K562 (cell line): ENCODE data around the gene PDLIM7. TPM values are rescaled to one million over a fixed set of nuclear protein-coding genes. Genes with fewer than 3 reads are reported as not detected.
A peak's percentile ranks its signal among the peaks of the same experiment; 100 is the strongest.

Source experiments
- ATF1 ChIP-seq, 2 experiments: fragments of 450-650 bp in 1 of 2; IDR thresholded peaks; 2 replicates each; pipeline ENCODE4 v1.6.1; 2016; ENCODE audit warnings: missing compliant biosample characterization in 1 of 2, missing genetic modification characterization in 1 of 2
- BMI1 ChIP-seq: fragments of 150-350 bp; IDR thresholded peaks from 2 replicates; pipeline ENCODE4 v1.6.1; 2014; ENCODE audit warnings: low read length
- FOXK1 ChIP-seq: sonication (generic); formaldehyde crosslinking; IDR thresholded peaks from 2 replicates; pipeline ENCODE4 v1.8.0; 2022; ENCODE audit warnings: missing genetic modification reagents, mild to moderate bottlenecking, borderline replicate concordance
- ILK ChIP-seq: fragments of 450-650 bp; IDR thresholded peaks from 2 replicates; pipeline ENCODE4 v1.6.1; 2016; ENCODE audit warnings: missing genetic modification characterization, low read depth, mild to moderate bottlenecking, missing compliant biosample characterization, moderate library complexity, borderline replicate concordance
- LCOR ChIP-seq: sonication (generic); formaldehyde crosslinking; IDR thresholded peaks from 2 replicates; pipeline ENCODE4 v1.8.0; 2022; ENCODE audit warnings: mild to moderate bottlenecking, missing genetic modification reagents
- OTX1 ChIP-seq: fragments of 450-650 bp; formaldehyde crosslinking; IDR thresholded peaks from 2 replicates; pipeline ENCODE4 v1.4.0; 2022; ENCODE audit warnings: mild to moderate bottlenecking
- RBM17 ChIP-seq: fragments of 200-400 bp; formaldehyde crosslinking; IDR thresholded peaks from 2 replicates; pipeline ENCODE4 v1.6.1; 2017; ENCODE audit warnings: low read depth, mild to moderate bottlenecking, low read length, borderline replicate concordance
- RBM25 ChIP-seq: fragments of 200-400 bp; formaldehyde crosslinking; IDR thresholded peaks from 2 replicates; pipeline ENCODE4 v1.6.1; 2018; ENCODE audit warnings: low read length, low read depth, moderate library complexity; ENCODE audit not compliant: severe bottlenecking
- ZNF124 ChIP-seq: sonication (generic); formaldehyde crosslinking; IDR thresholded peaks from 2 replicates; pipeline ENCODE4 v1.8.1; 2022; ENCODE audit warnings: missing genetic modification reagents
- polyA plus RNA-seq, 8 experiments: library from polyadenylated mRNA; depleted of rRNA in 4 of 8; stranded (reverse) in 5 of 8; unstranded in 3 of 8; fragments of >200 nt; fragmentation: Nextera tagmentation in 2 of 8; fragmentation: Illumina TruSeq in 1 of 8; extraction: Ambion mirVana in 2 of 8; extraction: Trizol in 1 of 8; gene quantifications; 2 replicates each; pipeline versions ENCODE4 v1.2.1 to v1.2.3, GENCODE V29; 2011 to 2014; ENCODE audit warnings: inconsistent platforms in 1 of 8, missing spikeins in 1 of 8
- total RNA-seq, 7 experiments: library from RNA; depleted of rRNA in 6 of 7; stranded (reverse); fragments of >200 nt in 6 of 7; fragmentation: Illumina TruSeq in 2 of 7; extraction: Trizol in 2 of 7; gene quantifications; 2 replicates each; pipeline versions ENCODE4 v1.2.1 to v1.2.3, GENCODE V29; 2011 to 2021; ENCODE audit warnings: low replicate concordance in 1 of 7
- TF ChIP-seq, protein P1 (sequence below), 2 experiments: fragments of 150-350 bp in 1 of 2; IDR thresholded peaks; 2 replicates each; pipeline ENCODE4 v1.6.1; 2012 to 2016; ENCODE audit warnings: low read depth in 2 of 2, low read length in 2 of 2, mild to moderate bottlenecking in 1 of 2, moderate library complexity in 1 of 2
- TF ChIP-seq, protein P2 (sequence below): fragments of 250-450 bp; sonication (Bioruptor Pico); IDR thresholded peaks from 2 replicates; pipeline ENCODE4 v1.5.0; 2020; ENCODE audit warnings: mild to moderate bottlenecking
- TF ChIP-seq, protein P3 (sequence below): fragments of 450-650 bp; IDR thresholded peaks from 2 replicates; pipeline ENCODE4 v1.6.1; 2016; ENCODE audit warnings: low read depth, mild to moderate bottlenecking, moderate library complexity
- TF ChIP-seq, protein P4 (sequence below): fragments of 450-650 bp; conservative IDR thresholded peaks from 2 replicates; pipeline ENCODE4 v1.6.1; 2016; ENCODE audit warnings: missing genetic modification characterization, low read depth, mild to moderate bottlenecking, control low read depth, missing compliant biosample characterization
- TF ChIP-seq, protein P5 (sequence below): sonication (generic); formaldehyde crosslinking; IDR thresholded peaks from 2 replicates; pipeline ENCODE4 v1.9.0; 2022; ENCODE audit warnings: mild to moderate bottlenecking, missing genetic modification reagents
- TF ChIP-seq, protein P6 (sequence below): fragments of 450-650 bp; IDR thresholded peaks from one replicate; pipeline ENCODE4 v1.6.1; 2018; ENCODE audit warnings: mild to moderate bottlenecking, moderate library complexity; ENCODE audit not compliant: partially characterized antibody

The PDLIM7 gene
- total and polyA plus RNA-seq, 9 of the 15 experiments (the other 6 are each of a cell fraction or from before 2014, with no cell fraction given) = 2.1 to 124 (median 32.6) TPM

DNA sequence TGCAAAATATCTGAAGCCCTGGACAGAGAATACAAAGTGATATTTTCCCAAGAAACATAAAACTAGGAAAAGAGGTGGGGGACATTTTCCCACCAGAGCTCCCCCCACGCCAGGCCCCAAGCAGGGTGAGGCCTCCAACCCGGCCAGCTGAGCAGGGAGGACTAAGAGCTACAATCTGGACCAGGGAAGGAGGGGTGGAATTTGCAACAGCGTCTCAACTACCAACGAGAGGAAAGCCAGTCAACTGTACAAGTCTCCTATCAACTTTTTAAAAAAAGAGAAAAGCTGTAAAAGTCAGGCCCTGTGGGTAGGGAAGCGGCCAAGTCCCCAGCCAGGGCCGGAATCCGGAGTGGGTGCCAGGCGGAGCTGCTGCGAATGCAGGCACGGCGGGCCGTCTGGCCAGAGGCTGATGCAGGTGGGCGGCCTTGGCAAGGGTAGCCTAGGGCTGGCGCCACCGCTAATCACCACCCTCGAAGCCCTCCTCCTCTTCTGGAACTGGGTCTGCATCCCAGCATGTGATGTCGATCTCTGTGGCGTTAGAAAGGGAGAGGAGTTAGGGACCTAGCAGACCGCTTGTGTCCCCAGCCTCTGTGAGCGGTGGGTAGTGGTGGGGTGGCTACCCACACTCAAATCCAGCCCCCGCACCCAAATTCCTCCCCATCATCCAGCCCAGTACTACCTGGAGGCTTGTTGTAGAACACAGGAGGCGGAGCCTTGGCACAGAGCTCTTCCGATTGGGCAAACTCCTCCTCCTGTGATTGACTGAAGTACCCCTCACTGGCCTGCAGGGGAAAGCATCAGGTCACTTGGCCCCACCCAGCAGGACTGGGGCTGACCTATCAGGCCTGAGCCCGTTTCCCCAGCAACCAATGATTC is 40.2 kb downstream of the PDLIM7 start (continued):
- TF ChIP-seq, protein P1, sequence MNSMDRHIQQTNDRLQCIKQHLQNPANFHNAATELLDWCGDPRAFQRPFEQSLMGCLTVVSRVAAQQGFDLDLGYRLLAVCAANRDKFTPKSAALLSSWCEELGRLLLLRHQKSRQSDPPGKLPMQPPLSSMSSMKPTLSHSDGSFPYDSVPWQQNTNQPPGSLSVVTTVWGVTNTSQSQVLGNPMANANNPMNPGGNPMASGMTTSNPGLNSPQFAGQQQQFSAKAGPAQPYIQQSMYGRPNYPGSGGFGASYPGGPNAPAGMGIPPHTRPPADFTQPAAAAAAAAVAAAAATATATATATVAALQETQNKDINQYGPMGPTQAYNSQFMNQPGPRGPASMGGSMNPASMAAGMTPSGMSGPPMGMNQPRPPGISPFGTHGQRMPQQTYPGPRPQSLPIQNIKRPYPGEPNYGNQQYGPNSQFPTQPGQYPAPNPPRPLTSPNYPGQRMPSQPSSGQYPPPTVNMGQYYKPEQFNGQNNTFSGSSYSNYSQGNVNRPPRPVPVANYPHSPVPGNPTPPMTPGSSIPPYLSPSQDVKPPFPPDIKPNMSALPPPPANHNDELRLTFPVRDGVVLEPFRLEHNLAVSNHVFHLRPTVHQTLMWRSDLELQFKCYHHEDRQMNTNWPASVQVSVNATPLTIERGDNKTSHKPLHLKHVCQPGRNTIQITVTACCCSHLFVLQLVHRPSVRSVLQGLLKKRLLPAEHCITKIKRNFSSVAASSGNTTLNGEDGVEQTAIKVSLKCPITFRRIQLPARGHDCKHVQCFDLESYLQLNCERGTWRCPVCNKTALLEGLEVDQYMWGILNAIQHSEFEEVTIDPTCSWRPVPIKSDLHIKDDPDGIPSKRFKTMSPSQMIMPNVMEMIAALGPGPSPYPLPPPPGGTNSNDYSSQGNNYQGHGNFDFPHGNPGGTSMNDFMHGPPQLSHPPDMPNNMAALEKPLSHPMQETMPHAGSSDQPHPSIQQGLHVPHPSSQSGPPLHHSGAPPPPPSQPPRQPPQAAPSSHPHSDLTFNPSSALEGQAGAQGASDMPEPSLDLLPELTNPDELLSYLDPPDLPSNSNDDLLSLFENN (IDR thresholded peaks at IDR 0.05; ENCODE audit: low read depth in 2 of 2, low read length in 2 of 2) = no peak
- TF ChIP-seq ATF1 (CRISPR knock-in tag; IDR thresholded peaks at IDR 0.05) (no peak), ATF1 (tag; IDR thresholded peaks at IDR 0.05) (peak; percentile 37; the same call in 1 of the 2 replicates), ZNF124 (CRISPR knock-in tag) (no peak), BMI1 (peak; percentile 98; the same call in 1 of the 2 replicates), FOXK1 (CRISPR knock-in tag) (peak; percentile 76; the same call in 1 of the 2 replicates), RBM17 (no peak), ILK (no peak), LCOR (CRISPR knock-in tag) (0 out of 2 replicates have a peak, but pooled peaks have one; percentile 53), OTX1 (CRISPR knock-in tag) (no peak), RBM25 (peak; percentile 36)
- TF ChIP-seq, protein P2, sequence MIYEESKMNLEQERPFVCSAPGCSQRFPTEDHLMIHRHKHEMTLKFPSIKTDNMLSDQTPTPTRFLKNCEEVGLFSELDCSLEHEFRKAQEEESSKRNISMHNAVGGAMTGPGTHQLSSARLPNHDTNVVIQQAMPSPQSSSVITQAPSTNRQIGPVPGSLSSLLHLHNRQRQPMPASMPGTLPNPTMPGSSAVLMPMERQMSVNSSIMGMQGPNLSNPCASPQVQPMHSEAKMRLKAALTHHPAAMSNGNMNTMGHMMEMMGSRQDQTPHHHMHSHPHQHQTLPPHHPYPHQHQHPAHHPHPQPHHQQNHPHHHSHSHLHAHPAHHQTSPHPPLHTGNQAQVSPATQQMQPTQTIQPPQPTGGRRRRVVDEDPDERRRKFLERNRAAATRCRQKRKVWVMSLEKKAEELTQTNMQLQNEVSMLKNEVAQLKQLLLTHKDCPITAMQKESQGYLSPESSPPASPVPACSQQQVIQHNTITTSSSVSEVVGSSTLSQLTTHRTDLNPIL (CRISPR knock-in tag) = no peak
- TF ChIP-seq, protein P3, sequence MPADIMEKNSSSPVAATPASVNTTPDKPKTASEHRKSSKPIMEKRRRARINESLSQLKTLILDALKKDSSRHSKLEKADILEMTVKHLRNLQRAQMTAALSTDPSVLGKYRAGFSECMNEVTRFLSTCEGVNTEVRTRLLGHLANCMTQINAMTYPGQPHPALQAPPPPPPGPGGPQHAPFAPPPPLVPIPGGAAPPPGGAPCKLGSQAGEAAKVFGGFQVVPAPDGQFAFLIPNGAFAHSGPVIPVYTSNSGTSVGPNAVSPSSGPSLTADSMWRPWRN = no peak
- TF ChIP-seq, protein P4, sequence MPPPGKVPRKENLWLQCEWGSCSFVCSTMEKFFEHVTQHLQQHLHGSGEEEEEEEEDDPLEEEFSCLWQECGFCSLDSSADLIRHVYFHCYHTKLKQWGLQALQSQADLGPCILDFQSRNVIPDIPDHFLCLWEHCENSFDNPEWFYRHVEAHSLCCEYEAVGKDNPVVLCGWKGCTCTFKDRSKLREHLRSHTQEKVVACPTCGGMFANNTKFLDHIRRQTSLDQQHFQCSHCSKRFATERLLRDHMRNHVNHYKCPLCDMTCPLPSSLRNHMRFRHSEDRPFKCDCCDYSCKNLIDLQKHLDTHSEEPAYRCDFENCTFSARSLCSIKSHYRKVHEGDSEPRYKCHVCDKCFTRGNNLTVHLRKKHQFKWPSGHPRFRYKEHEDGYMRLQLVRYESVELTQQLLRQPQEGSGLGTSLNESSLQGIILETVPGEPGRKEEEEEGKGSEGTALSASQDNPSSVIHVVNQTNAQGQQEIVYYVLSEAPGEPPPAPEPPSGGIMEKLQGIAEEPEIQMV (tag) = no peak
- TF ChIP-seq, protein P5, sequence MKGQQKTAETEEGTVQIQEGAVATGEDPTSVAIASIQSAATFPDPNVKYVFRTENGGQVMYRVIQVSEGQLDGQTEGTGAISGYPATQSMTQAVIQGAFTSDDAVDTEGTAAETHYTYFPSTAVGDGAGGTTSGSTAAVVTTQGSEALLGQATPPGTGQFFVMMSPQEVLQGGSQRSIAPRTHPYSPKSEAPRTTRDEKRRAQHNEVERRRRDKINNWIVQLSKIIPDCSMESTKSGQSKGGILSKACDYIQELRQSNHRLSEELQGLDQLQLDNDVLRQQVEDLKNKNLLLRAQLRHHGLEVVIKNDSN (CRISPR knock-in tag) = peak; percentile 49; the same call in 1 of the 2 replicates
- TF ChIP-seq, protein P6, sequence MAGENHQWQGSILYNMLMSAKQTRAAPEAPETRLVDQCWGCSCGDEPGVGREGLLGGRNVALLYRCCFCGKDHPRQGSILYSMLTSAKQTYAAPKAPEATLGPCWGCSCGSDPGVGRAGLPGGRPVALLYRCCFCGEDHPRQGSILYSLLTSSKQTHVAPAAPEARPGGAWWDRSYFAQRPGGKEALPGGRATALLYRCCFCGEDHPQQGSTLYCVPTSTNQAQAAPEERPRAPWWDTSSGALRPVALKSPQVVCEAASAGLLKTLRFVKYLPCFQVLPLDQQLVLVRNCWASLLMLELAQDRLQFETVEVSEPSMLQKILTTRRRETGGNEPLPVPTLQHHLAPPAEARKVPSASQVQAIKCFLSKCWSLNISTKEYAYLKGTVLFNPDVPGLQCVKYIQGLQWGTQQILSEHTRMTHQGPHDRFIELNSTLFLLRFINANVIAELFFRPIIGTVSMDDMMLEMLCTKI = no peak
